ENCODE data around the gene SCARF1.

SCARF1 gene

GRCh38 chr17:1584167-1584566 lies 61.4 kb downstream of the SCARF1 start:
- Histone ChIP-seq H3K27ac (no peak overlapping the region), H3K27me3 (ENCODE audit: insufficient read depth, low read depth) (no peaks in the 10 kb centered on the region), H3K36me3 (ENCODE audit: insufficient read depth) (no peaks in the 10 kb centered on the region), H3K9ac (no peak overlapping the region), H3K79me2 (ENCODE audit: insufficient read depth, low read depth) (no peaks in the 10 kb centered on the region), H3K4me3 (IDR thresholded peaks at IDR 0.05; ENCODE audit: insufficient read depth, low read depth, low read length) (no peak overlapping the region), H2AFZ (ENCODE audit: low read depth) (no peak overlapping the region), H3K4me1 (ENCODE audit: low read depth, poor library complexity, severe bottlenecking) (peaks cover 2% of the 10 kb centered on the region), H3K4me2 (no peak overlapping the region), H4K20me1 (ENCODE audit: insufficient read depth) (no peaks in the 10 kb centered on the region)
- no peak for TF ChIP-seq CTCF (conservative IDR thresholded peaks at IDR 0.05; ENCODE audit: low read depth, low read length)

All from KMS-11 (cell line).